ACHN (cell line): ENCODE results near the gene TULP1.
"Not testable (repeated sequence)": the region's sequence is repeated elsewhere in the genome, so short reads cannot be mapped to it uniquely, and the experiment has no call there.

Experiments
- DNase-seq: peaks from one replicate; pipeline ENCODE4 v3.0.0-alpha.2; 2015
- in situ Hi-C: cut with HindIII; loops from 2 replicates; pipeline ENCODE4 v1.10.0; 2017; ENCODE audit warnings: low sequenced_read_pairs, low pct_ligation_motif_present, low pct_unique_long_range_greater_than_20kb

TULP1 gene

GRCh38 chr6:35524380-35525020 lies 11.8 kb upstream of the TULP1 start:
- in situ Hi-C loops, result no loop called here
- DNase-seq, result no peak

GRCh38 chr6:35522660-35523658 lies 10.3 kb upstream of the TULP1 start:
- DNase-seq, result peak; percentile 54
- in situ Hi-C loops, result no loop called here

GRCh38 chr6:35522151-35522550 lies 9.5 kb upstream of the TULP1 start:
- in situ Hi-C loops, result no loop called here

GRCh38 chr6:35521235-35521634 lies 8.5 kb upstream of the TULP1 start:
- DNase-seq, result no peak
- in situ Hi-C loops, result no loop called here

More at GRCh38 chr6:35522151-35522550, 9.5 kb upstream of the TULP1 start:
- DNase-seq, result no peak

- no peak for DNase-seq
- in situ Hi-C loops, result no loop called here
Observed at GRCh38 chr6:35519313-35520015, 6.8 kb upstream of the TULP1 start.

- no peak for DNase-seq
- in situ Hi-C loops, result no loop called here
Observed at GRCh38 chr6:35518566-35519312, 6.0 kb upstream of the TULP1 start.

GRCh38 chr6:35517978-35518377 lies 5.3 kb upstream of the TULP1 start:
- in situ Hi-C loops, DNase-seq: not testable (repeated sequence)

GRCh38 chr6:35516712-35517111 lies 4.0 kb upstream of the TULP1 start:
- in situ Hi-C loops, result no loop called here
- DNase-seq, result no peak

- DNase-seq, in situ Hi-C loops: not testable (repeated sequence)
Observed at GRCh38 chr6:35515939-35516338, 3.2 kb upstream of the TULP1 start.

- DNase-seq, result no peak
- in situ Hi-C loops, result no loop called here
Observed at GRCh38 chr6:35514587-35514986, 1.9 kb upstream of the TULP1 start.

GRCh38 chr6:35512006-35512405 lies 690 bp downstream of the TULP1 start:
- in situ Hi-C loops, result no loop called here

GRCh38 chr6:35511562-35511941 lies 1.1 kb downstream of the TULP1 start:
- in situ Hi-C loops, result no loop called here
- no peak for DNase-seq

More at GRCh38 chr6:35512006-35512405, 690 bp downstream of the TULP1 start:
- DNase-seq, result no peak

- DNase-seq, result no peak
- in situ Hi-C loops, result no loop called here
Observed at GRCh38 chr6:35510916-35511561, 1.7 kb downstream of the TULP1 start.

GRCh38 chr6:35508542-35508941 lies 4.2 kb downstream of the TULP1 start:
- no peak for DNase-seq
- in situ Hi-C loops, result no loop called here

- no peak for DNase-seq
- in situ Hi-C loops, result no loop called here
Observed at GRCh38 chr6:35508027-35508426, 4.7 kb downstream of the TULP1 start.

- in situ Hi-C loops, result no loop called here
- no peak for DNase-seq
Observed at GRCh38 chr6:35507221-35507620, 5.5 kb downstream of the TULP1 start.

GRCh38 chr6:35506536-35506935 lies 6.2 kb downstream of the TULP1 start:
- in situ Hi-C loops, result no loop called here
- no peak for DNase-seq

GRCh38 chr6:35505999-35506412 lies 6.7 kb downstream of the TULP1 start:
- in situ Hi-C loops, result no loop called here
- DNase-seq, result no peak
